Omental fat pad (tissue), 4 donors: ENCODE results near the gene SRRM2. TPM values are rescaled to one million over a fixed set of nuclear protein-coding genes. Genes with fewer than 3 reads are reported as not detected.

Experiments used
- ATAC-seq: fragments of 150-250 bp; one replicate; pipeline ENCODE4 v1.9.1; 2016; ENCODE audit warnings: mild to moderate bottlenecking, moderate library complexity; ENCODE audit not compliant: low FRiP score
- DNase-seq: peaks from one replicate; pipeline ENCODE4 v3.0.0-alpha.2; 2019; ENCODE audit warnings: low spot score
- CTCF ChIP-seq, 3 donors: fragments of 450-650 bp; IDR thresholded peaks; one replicate each; pipeline ENCODE4 v1.5.1; 2016 to 2017; ENCODE audit warnings: antibody characterized with exemption in 3 of 3, mild to moderate bottlenecking in 3 of 3, moderate library complexity in 2 of 3
- total RNA-seq, 4 donors: library from RNA; depleted of rRNA; stranded (reverse); fragments of >200 nt; gene quantifications; one replicate each; pipeline ENCODE4 v1.1.0, GENCODE V29; 2016

The SRRM2 gene
- total RNA-seq, 4 donors from 2014 or later = 230 to 465 (median 368) TPM

DNA sequence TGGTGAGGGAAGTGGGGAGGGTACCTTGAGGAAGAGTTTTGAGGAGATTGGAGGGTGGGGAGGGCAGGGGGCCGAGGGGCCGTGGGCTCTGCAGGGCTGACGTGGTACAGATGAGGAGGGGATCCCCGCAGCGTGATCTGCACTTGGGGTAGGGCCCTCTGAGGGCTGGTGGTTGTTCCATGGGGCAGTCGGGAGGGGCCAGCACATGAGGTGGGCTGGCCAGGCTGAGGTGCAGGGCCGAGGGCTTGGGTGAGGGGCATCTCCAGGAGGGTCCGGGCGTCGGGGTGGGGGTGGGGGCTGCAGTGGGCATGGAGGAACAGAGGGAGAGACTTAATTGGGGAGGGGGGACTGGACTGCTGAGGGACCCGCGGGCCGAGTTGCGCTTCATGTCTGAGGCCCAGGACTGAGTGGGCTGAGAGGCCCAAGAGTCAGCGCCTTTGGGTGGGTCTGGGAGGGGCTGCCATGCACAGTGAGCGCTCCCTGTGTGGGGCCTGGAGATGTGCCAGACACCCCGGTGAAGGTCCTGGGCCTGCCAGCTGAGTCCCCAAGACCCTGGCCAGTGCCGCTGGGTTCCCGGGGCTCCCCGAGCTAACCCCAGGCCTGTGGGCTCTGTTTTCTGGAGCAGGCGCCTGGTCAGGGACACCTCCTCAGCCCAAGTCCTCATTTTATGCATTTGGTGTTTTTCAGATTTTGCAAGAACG lies 45.7 kb upstream of the SRRM2 start:
- TF ChIP-seq CTCF (IDR thresholded peaks at IDR 0.05) = no peak
- ATAC-seq = no peak
- no peak for DNase-seq

DNA sequence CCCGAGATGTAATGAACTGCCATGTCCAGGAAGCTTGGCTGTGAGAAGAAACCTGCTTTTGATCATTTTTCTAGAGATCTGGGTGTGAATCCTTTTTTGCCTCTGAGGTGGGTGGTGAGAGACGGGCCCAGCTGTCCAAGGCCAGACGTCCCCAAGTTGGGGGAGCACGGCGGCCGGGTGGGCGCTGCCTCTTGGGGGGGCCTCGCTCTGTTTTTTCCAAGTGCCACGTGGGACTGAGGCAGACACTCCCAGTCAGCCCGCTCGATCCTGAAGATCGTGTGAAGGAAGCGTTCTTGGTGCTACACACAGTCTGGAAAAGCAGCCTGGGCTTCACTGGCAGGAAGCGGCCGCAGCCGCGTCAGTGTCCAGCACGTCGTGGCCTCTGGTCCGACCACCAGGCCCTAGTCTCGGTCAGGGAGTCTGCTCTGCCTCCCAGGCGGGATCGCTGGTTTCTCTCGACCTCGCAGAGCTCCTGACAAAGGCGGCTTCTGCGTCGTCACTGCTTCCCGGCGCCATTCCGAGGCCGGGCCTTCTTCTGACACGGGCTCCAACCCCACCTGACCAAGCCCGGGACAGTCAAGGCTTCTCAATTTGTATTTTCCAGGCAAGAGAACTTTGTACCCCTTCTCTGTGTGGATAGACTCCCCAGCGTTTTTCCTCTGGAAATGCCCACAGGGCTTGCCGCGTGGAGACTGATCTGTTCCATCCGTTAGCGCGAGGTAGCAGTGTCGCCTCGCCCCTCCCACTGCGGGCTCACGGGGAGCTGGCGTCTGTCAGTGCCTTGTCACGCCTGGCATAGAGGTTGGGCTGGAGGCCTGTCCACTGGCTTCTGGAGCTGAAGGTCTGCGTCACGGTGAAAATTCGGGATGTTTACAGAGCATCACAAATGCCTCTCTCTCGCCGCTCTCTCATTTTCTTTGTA lies 44.8 kb upstream of the SRRM2 start:
- no peak for ATAC-seq
- no peak for TF ChIP-seq CTCF (IDR thresholded peaks at IDR 0.05)
- no peak for DNase-seq

GRCh38 chr16:2708290-2708639 lies 44.2 kb upstream of the SRRM2 start:
- TF ChIP-seq CTCF (IDR thresholded peaks at IDR 0.05) = no peak
- ATAC-seq = no peak
- DNase-seq = no peak

DNA sequence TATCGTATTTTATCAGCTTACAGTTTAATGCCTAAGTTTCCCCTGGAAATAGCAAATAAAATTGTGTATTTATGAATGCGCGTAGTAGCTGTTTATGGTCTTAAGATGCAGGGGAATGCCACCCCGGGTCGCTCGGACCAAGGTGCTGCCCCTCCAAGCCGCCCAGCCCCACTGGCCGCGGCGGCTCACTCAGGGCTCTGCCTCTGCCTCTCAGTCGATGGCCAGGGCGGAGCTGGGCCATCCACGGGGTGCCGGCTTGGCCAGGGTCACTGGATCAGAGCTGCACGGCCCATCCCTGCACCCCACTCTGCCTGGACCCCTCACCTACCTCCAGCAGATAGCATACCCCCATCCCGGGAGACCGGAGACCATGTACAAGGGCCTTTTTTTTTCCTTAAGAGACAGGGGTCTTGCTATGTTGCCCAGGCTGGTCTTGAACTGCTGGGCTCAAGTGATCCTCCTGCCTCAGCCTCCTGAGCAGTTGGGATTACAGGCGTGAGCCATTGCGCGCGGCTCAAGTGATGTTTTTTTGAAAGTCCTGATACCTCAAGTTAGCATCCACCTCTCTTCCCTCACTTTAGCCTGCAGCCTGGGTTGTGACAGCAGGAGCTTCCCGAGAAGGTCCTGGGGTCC lies 43.4 kb upstream of the SRRM2 start:
- DNase-seq = no peak
- no peak for TF ChIP-seq CTCF (IDR thresholded peaks at IDR 0.05)
- no peak for ATAC-seq

- no peak for DNase-seq
- ATAC-seq = no peak
- TF ChIP-seq CTCF (IDR thresholded peaks at IDR 0.05) = no peak
These were observed 42.9 kb upstream of the SRRM2 start for GRCh38 chr16:2709588-2709984.

DNA sequence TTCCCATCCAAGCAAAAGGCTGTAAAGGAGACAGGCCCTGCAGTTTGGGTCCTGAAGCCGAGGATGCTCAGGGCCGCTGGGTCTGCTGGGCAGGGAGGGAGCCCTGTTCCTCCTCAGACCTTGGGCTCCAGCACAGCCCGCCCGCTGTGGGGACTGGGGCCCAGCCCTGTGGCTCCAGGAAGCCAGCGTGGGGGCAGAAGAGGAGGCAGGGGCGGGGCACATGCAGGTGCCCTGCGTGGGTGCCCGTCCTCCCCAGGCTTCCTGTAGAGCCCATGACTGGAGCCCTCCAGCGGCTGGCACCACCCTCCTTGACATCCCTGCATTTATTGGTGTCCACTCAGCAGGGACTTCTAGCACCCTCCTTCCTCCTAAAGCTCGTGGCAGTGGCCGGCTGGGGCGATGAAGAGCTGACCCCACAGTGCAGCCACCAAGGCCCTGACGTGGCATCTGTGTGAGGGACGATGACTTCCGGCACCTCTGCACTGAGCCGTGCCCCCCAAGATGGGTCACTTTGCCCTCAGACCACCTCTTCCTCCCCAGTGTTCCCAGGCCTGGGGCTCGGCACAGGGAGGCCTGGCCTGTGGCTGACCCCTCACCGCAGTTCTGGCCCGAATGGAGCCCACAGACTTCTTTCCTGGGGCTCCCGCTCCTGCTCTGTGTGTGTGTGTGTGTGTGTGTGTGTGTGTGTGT lies 42.3 kb upstream of the SRRM2 start:
- ATAC-seq (no peak), DNase-seq (no peak)
- TF ChIP-seq CTCF (IDR thresholded peaks at IDR 0.05) = no peak
